Heart right ventricle (tissue), 16 donors: Measurements from ENCODE around the gene FOLR2. TPM values are rescaled to one million over a fixed set of nuclear protein-coding genes. Genes with fewer than 3 reads are reported as not detected.

Experiments used
- ATAC-seq, 8 donors: fragments of 200-7000 bp; cut with Tn5 transposase; one replicate each; pipeline ENCODE4 v1.9.1; 2020; ENCODE audit warnings: mild to moderate bottlenecking in 8 of 8, moderate library complexity in 8 of 8, moderate number of reproducible peaks in 1 of 8
- DNase-seq, 2 donors: peaks; one replicate each; pipeline ENCODE4 v3.0.0-alpha.2; 2020
- H3K27ac ChIP-seq, 10 donors: fragments of 200-600 bp; sonication (generic) in 2 of 10; one replicate each; pipeline versions ENCODE4 v1.5.0 to v1.8.0; 2020 to 2022; ENCODE audit warnings: mild to moderate bottlenecking in 3 of 10
- H3K27me3 ChIP-seq, 7 donors: fragments of 200-600 bp; one replicate each; pipeline ENCODE4 v1.8.0; 2021 to 2022; ENCODE audit warnings: mild to moderate bottlenecking in 2 of 7
- H3K36me3 ChIP-seq, 9 donors: fragments of 200-600 bp; sonication (generic) in 1 of 9; one replicate each; pipeline versions ENCODE4 v1.5.0 to v1.8.0; 2020 to 2022; ENCODE audit warnings: mild to moderate bottlenecking in 2 of 9
- H3K4me1 ChIP-seq, 9 donors: fragments of 200-600 bp; sonication (generic) in 1 of 9; one replicate each; pipeline versions ENCODE4 v1.5.0 to v1.8.0; 2020 to 2022; ENCODE audit warnings: mild to moderate bottlenecking in 4 of 9
- H3K4me3 ChIP-seq, 10 donors: fragments of 200-600 bp; sonication (generic) in 2 of 10; one replicate each; pipeline versions ENCODE4 v1.5.0 to v1.8.0; 2020 to 2022; ENCODE audit warnings: mild to moderate bottlenecking in 7 of 10, moderate library complexity in 2 of 10
- H3K9me3 ChIP-seq, 11 donors: fragments of 200-600 bp in 10 of 11; sonication (generic) in 2 of 11; one replicate each; pipeline versions ENCODE4 v1.5.0 to v1.8.0; 2013 to 2022; ENCODE audit warnings: mild to moderate bottlenecking in 2 of 11, control low read depth in 1 of 11, moderate library complexity in 1 of 11
- CTCF ChIP-seq, 9 donors: fragments of 200-600 bp; sonication (generic) in 2 of 9; IDR thresholded peaks; one replicate each; pipeline versions ENCODE4 v1.5.0 to v1.8.0; 2021 to 2022; ENCODE audit warnings: antibody characterized with exemption in 9 of 9, mild to moderate bottlenecking in 5 of 9, moderate library complexity in 1 of 9
- WGBS, 2 donors: extraction: QIAGEN DNeasy Blood & Tissue Kit; methylation state at CpG; one replicate each; pipeline ENCODE4 v1.1.7; 2013; ENCODE audit warnings: inconsistent platforms in 1 of 2; 5-methylcytosine and 5-hydroxymethylcytosine counted together
- intact Hi-C, 10 donors: fragments of 100-400 bp; cut with DNase I; formaldehyde crosslinking; loops; one replicate each; pipeline versions ENCODE4 v1.11.1 to v1.14.2; 2022
- polyA plus RNA-seq, 2 donors: library from polyadenylated mRNA; stranded (reverse); fragments of 200-250 nt; gene quantifications; one replicate each; pipeline ENCODE4 v1.2.3, GENCODE V29; 2013
- total RNA-seq, 10 donors: library from RNA; stranded (reverse); fragmentation: NEBNext Ultra II Directional in 3 of 10; extraction: Animal tissue kit (Norgen Biotek cat#: 25700) in 3 of 10; gene quantifications; one replicate each; pipeline versions ENCODE4 v1.2.1 to v1.2.4, GENCODE V29; 2021 to 2023
- donor health status: Arrhythmogenic right ventricular cardiomyopathy.
- donor health status: ischemic (EF 13 %, LVEDD 7.1; RV severe dilation, severe dysfunction).
- donor health status: healthy with polysubstance abuse.
- donor health status: DM: no; HTN: yes; CAD: no.
- donor health status: DM: no; HTN: no; CAD: no.
- donor health status: ischemic (EF 25% LVEDD 6.9; RV normal size, moderate dysfunction).
- donor health status: ischemic (EF 25% LVEDD 5.7; RV mildly dilated, moderate dysfunction).
- donor health status: healthy.
- donor health status: DM: yes; HTN: yes; CAD: no.
- donor health status: Ischemic cardiomyopathy.
- donor health status: ischemic (EF 35%, LVEDD 5.7; RV mildly dilated, moderate dysfunction).
- donor health status: nonischemic (EF 11% LVEDD 7.7; RV severe dilation, severe dysfunction).
- donor health status: DM: yes; HTN: yes; CAD: no.
- donor health status: PGD.
- donor health status: ischemic (EF 29% LVEDD 5.4; RV normal size, mild dysfunction).
- donor health status: nonischemic (EF 23%, LVEDD 6.1; RV moderate dilation, normal function).

FOLR2 gene
- total and polyA plus RNA-seq, 12 donors, result 6.8 to 84.4 (median 10.4) TPM

DNA sequence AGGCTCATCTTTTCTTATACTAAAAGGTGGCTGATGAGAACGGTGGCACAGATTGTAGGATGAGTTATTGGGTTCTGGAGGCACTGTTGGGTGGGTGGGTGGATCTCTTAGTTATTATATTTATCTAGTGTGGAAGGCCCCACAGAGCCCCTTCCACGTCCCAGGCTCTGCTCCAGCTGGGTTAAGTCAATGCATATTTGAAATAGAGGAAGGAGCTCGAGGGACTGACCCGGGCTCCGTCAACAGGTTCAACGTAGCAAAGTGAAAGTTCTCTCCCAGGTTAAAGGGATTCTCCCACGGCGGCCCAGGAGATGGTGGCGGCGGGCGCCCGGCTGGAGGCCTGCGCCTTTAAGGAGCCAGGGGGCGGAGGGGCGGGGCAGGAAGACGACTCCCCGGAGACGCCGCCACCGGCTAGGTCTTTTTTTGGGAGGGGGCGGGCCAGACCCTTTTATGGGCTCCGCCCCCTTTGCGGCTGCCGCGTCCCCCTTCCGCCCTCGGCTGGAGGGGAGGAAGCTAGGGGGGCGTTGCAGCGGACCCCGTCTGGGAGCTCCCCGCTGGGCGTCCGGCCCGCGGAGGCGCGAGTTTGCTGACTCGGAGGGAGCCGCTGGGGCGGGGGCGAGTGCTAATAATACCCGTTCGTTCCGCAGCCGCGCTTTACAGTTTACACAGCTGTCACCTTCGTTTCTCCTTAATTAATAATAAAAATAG lies 6.5 kb downstream of the FOLR2 start:
- Histone ChIP-seq H3K4me1 (peaks cover 5 to 55% (median 21%) of the 10 kb centered on the region in 9 donors), H3K9me3 (no peaks in the 10 kb centered on the region), H3K36me3 (peaks cover 0 to 16% (median 0%) of the 10 kb centered on the region in 9 donors), H3K27ac (peak overlapping the region; percentile 94 to 100 (median 99)), H3K4me3 (peak overlapping the region; percentile 57 to 94 (median 84)), H3K27me3 (peaks cover 0 to 5% (median 0%) of the 10 kb centered on the region in 7 donors)
- intact Hi-C loops, result loop anchor here in 5 of 10 donors (1.0 to 10.0 kb wide), 5 partner anchors 110 to 208 kb away; partner anchors contain the start of gene ANAPC15 (in 1 of the 5)
- DNase-seq (peak; percentile 95 to 96), ATAC-seq (peak; percentile 89 to 96 (median 93))
- peak in 8 of 9 donors; percentile 21 to 67 (median 52) for TF ChIP-seq CTCF (IDR thresholded peaks at IDR 0.05)
- WGBS, 2 donors, result 0% methylated on average over 47 of the region's 47 CpGs

DNA sequence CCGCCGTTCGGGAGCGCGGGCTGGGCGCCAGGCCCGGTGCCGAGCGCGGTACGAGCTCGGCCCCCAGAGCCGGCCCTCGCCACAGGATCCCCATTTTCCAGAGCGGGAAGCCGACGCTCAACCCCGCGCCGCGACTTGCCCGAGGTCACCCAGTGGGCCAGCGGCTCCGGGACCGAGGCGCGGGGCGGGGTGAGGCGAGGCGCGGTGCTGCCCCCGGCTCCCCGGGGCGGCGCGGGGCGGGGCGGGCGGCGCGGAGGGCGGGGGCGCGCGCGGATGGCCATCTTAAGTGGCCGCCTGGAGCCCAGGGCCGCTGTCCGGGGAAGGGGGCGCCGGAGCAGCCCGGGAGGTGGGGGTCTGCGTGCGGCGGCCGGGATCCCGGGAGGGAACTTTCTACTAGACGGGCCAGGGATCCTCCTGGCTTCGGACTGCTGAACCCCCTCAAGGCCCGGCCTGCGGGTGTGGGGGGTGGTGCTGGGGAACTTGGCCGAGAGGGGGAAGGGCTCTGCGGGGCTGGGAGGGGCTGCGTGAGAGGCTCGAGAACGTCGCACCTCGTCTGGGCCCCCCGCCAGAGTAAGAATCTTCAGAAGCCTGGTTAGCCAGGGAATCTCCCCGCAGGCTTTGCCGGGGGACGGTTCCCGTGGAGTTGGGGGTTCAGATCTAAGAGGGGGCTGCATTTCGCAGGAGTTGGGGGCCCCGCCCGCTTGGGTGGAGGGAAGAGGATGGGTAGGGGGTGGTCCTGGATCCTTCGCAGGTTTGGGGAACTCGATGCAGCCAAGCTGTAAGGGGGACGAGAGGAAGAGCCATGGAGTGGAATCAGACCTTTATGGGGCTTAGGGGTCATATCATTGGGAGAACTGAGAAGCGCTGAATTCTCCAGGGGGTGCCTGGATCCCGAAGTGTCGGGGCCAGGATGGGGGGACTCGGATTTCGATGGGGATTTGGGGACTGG lies 7.3 kb downstream of the FOLR2 start:
- Histone ChIP-seq H3K9me3 (no peaks in the 10 kb centered on the region), H3K27ac (peak overlapping the region; percentile 94 to 100 (median 99)), H3K27me3 (no peaks in the 10 kb centered on the region), H3K36me3 (peaks cover 0 to 24% (median 7%) of the 10 kb centered on the region in 9 donors), H3K4me1 (peaks cover 5 to 48% (median 21%) of the 10 kb centered on the region in 9 donors), H3K4me3 (peak overlapping the region; percentile 57 to 94 (median 84))
- WGBS, 2 donors, result 1% methylated on average over 63 to 84 of the region's 84 CpGs
- TF ChIP-seq CTCF (IDR thresholded peaks at IDR 0.05), result no peak
- DNase-seq (peak; percentile 80 to 82), ATAC-seq (peak; percentile 65 to 85 (median 78))
- intact Hi-C loops, result loop anchor here in 5 of 10 donors (1.0 to 10.0 kb wide), 5 partner anchors 111 to 209 kb away; partner anchors contain the start of gene ANAPC15 (in 1 of the 5)

- peak; percentile 59 to 72 for DNase-seq
- intact Hi-C loops, result loop anchor here in 4 of 10 donors (5.0 to 10.0 kb wide), 4 partner anchors 112 to 210 kb away; partner anchors contain the start of gene ANAPC15 (in 1 of the 4)
- Histone ChIP-seq H3K27me3 (no peaks in the 10 kb centered on the region), H3K36me3 (peaks cover 0 to 33% (median 15%) of the 10 kb centered on the region in 9 donors), H3K4me1 (peaks cover 5 to 48% (median 21%) of the 10 kb centered on the region in 9 donors), H3K27ac (peak within 1 kb of the TSS; percentile 94 to 100 (median 99)), H3K9me3 (no peaks in the 10 kb centered on the region), H3K4me3 (peak within 1 kb of the TSS; percentile 57 to 94 (median 84))
- ATAC-seq, result peak in 5 of 8 donors; percentile 3 to 17 (median 13)
- 1% methylated on average over 71 to 81 of the region's 81 CpGs for WGBS, 2 donors
- no peak for TF ChIP-seq CTCF (IDR thresholded peaks at IDR 0.05)
These were observed 8.2 kb downstream of the FOLR2 start, which contains the start of gene INPPL1 for GRCh38 chr11:72224564-72225410. TSS of gene INPPL1 (plus strand) at chr11:72224767. CDS start at chr11:72224985, 218 bp downstream.
